ENCODE measurements around the gene SSBP4. TPM values are rescaled to one million over a fixed set of nuclear protein-coding genes. Genes with fewer than 3 reads are reported as not detected.

SSBP4 gene
- total RNA-seq, 1 experiment from 2014 or later: 164 TPM

GRCh38 chr19:18433015-18433691 is 14.0 kb downstream of the SSBP4 start:
- ATAC-seq (no peak), DNase-seq (ENCODE audit: low read depth, low spot score) (no peak)
- Histone ChIP-seq H3K9ac (ENCODE audit: low read length) (no peak overlapping the region), H3K27me3 (ENCODE audit: insufficient read depth, low read length) (no peaks in the 10 kb centered on the region), H3K36me3 (ENCODE audit: control insufficient read depth in 1 of 2, insufficient read depth in 2 of 2, low read length in 2 of 2) (peaks cover 3 to 8% of the 10 kb centered on the region in 2 experiments; a peak in 3 of 4 replicates), H4K20me1 (ENCODE audit: insufficient read depth) (no peaks in the 10 kb centered on the region), H3K27ac (ENCODE audit: low read depth, low read length) (peak overlapping the region; percentile 14; the same call in 1 of the 2 replicates), H2AFZ (ENCODE audit: low read depth, low read length, poor library complexity, severe bottlenecking) (no peak overlapping the region), H3K4me2 (ENCODE audit: low read length) (no peak overlapping the region), H3K79me2 (ENCODE audit: insufficient read depth, low read length) (peaks cover 9% of the 10 kb centered on the region; the same call in 1 of the 2 replicates), H3K9me3 (ENCODE audit: control insufficient read depth in 1 of 2, insufficient read depth in 1 of 2, low read depth in 1 of 2, low read length in 2 of 2) (no peaks in the 10 kb centered on the region), H3K4me1 (ENCODE audit: control insufficient read depth in 1 of 2, insufficient read depth in 2 of 2, low read length in 2 of 2) (peaks cover under 1 to 24% of the 10 kb centered on the region in 2 experiments), H3K4me3 (replicated peaks in 1 of 2; ENCODE audit: low read depth in 1 of 2, low read length in 2 of 2) (no peak overlapping the region), H3K9me2 (ENCODE audit: insufficient read depth) (no peaks in the 10 kb centered on the region)
- no TSS peak for BruUV-seq (replicated peaks)
- ChIA-PET CTCF (no interaction called here), RAD21 (ENCODE audit: low non-redundant PET in 1 of 2, low total read pairs in 2 of 2, uncharacterized antibody in 2 of 2, unreplicated experiment in 2 of 2) (no interaction called here), POLR2A (no interaction called here)
- no peak for TF ChIP-seq ELF1 (IDR thresholded peaks at IDR 0.05; ENCODE audit: borderline replicate concordance, low read depth)
- no peak for TF ChIP-seq SIN3A (IDR thresholded peaks at IDR 0.05; ENCODE audit: low read depth)
- TF ChIP-seq CTCF (IDR thresholded peaks at IDR 0.05 in 2 of 3, conservative IDR thresholded peaks at IDR 0.05 in 1 of 3; ENCODE audit: borderline replicate concordance in 1 of 3, insufficient read depth in 1 of 3, low read depth in 2 of 3, low read length in 2 of 3): no peak
- intact Hi-C loops (cut with micrococcal nuclease): no loop called here

GRCh38 chr19:18433735-18434398 is 14.7 kb downstream of the SSBP4 start:
- intact Hi-C loops (cut with micrococcal nuclease): no loop called here
- RAD21 ChIA-PET (ENCODE audit: low non-redundant PET in 1 of 2, low total read pairs in 2 of 2, uncharacterized antibody in 2 of 2, unreplicated experiment in 2 of 2): no interaction called here
- H3K9me3 ChIP-seq (ENCODE audit: control insufficient read depth in 1 of 2, insufficient read depth in 1 of 2, low read depth in 1 of 2, low read length in 2 of 2): no peaks in the 10 kb centered on the region
- CTCF ChIA-PET: no interaction called here
- BruUV-seq (replicated peaks): no TSS peak
- no peak overlapping the region for H3K4me2 ChIP-seq (ENCODE audit: low read length)
- H2AFZ ChIP-seq (ENCODE audit: low read depth, low read length, poor library complexity, severe bottlenecking): no peak overlapping the region
- H3K79me2 ChIP-seq (ENCODE audit: insufficient read depth, low read length): peaks cover 9% of the 10 kb centered on the region; the same call in 1 of the 2 replicates
- no peaks in the 10 kb centered on the region for H4K20me1 ChIP-seq (ENCODE audit: insufficient read depth)
- H3K4me1 ChIP-seq (ENCODE audit: control insufficient read depth in 1 of 2, insufficient read depth in 2 of 2, low read length in 2 of 2): peaks cover 8 to 31% of the 10 kb centered on the region in 2 experiments
- POLR2A ChIA-PET: interaction anchor here (1.2 kb wide), 1 partner anchor 15 kb away, joined by 6 read pairs; the partner anchor contains the start of gene SSBP4
- H3K27ac ChIP-seq (ENCODE audit: low read depth, low read length): peak overlapping the region; percentile 38
- no peak for ATAC-seq
- H3K9ac ChIP-seq (ENCODE audit: low read length): no peak overlapping the region
- peaks cover 3 to 8% of the 10 kb centered on the region in 2 experiments; a peak in 2 of 4 replicates for H3K36me3 ChIP-seq (ENCODE audit: control insufficient read depth in 1 of 2, insufficient read depth in 2 of 2, low read length in 2 of 2)
- H3K27me3 ChIP-seq (ENCODE audit: insufficient read depth, low read length): no peaks in the 10 kb centered on the region
- H3K9me2 ChIP-seq (ENCODE audit: insufficient read depth): no peaks in the 10 kb centered on the region
- H3K4me3 ChIP-seq (replicated peaks in 1 of 2; ENCODE audit: low read depth in 1 of 2, low read length in 2 of 2): no peak overlapping the region
- DNase-seq (ENCODE audit: low read depth, low spot score): no peak
- no peak; the same call in 1 of the 2 replicates for TF ChIP-seq JUND (IDR thresholded peaks at IDR 0.05)
- no peak for TF ChIP-seq SP1 (IDR thresholded peaks at IDR 0.05; ENCODE audit: low read depth)
- TF ChIP-seq TCF7L2 (IDR thresholded peaks at IDR 0.05; ENCODE audit: borderline replicate concordance, extremely low read depth, insufficient read depth, insufficient read length): no peak
- TF ChIP-seq MAX (IDR thresholded peaks at IDR 0.05): no peak
- no peak for TF ChIP-seq REST (IDR thresholded peaks at IDR 0.05; ENCODE audit: low read depth)
- no peak for TF ChIP-seq EGR1 (IDR thresholded peaks at IDR 0.05; ENCODE audit: low read depth)
- TF ChIP-seq EZH2 (IDR thresholded peaks at IDR 0.05): no peak
- TF ChIP-seq SIN3A (IDR thresholded peaks at IDR 0.05; ENCODE audit: low read depth): no peak
- TF ChIP-seq POLR2A (IDR thresholded peaks at IDR 0.05; ENCODE audit: borderline replicate concordance, extremely low read depth, insufficient read depth, insufficient read length): no peak

Data from HCT116 (cell line).